ENCODE results near the gene KRT81. TPM values are rescaled to one million over a fixed set of nuclear protein-coding genes. Genes with fewer than 3 reads are reported as not detected.
A peak's percentile ranks its signal among the peaks of the same experiment; 100 is the strongest.

The KRT81 gene
- not detected for total RNA-seq

DNA sequence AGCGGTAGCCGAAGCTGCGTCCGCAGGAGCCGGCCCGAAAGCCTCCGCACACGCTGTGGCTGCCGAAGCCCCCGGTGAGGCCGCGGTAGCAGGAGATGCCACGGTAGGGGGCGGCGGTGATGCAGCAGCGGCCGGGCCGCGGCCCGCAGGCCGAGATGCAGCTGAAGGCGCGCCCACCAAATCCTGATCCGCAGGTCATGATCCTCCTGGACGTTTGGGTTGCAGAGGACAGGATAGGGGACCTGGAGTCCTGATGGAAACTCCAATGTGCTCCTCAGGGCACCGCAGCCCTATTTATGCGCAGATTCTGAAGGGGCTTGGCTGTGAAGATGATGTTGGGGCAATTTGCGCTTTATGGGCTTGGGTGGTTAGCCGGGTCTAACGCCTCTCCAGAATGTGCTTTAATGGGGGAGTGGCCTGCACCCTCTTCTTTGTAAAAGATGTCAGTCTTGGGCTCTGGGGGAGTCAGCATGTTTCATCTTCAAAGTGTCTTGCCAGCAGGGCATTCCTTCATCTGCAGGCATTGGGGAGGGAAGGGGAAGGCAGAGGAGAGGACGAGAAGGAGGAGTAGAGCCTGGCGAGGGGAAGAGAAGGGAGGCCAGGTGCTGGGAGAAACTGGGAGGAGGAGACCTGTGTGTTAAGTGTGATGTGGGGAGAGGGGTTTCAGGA, at the start of gene KRT81:
KRT81 (minus strand) TSS at position 268 of the 669 bp plus-strand sequence; CDS start at position 199, 69 bp downstream.
- Mint-ChIP-seq H3K9me3 (no peaks in the 10 kb centered on the region), H3K27me3 (peaks cover 36% of the 10 kb centered on the region), H3K27ac (no peak within 1 kb of the TSS), H3K36me3 (ENCODE audit: low read depth) (no peaks in the 10 kb centered on the region), H3K4me1 (peaks cover 18% of the 10 kb centered on the region), H3K4me3 (no peak within 1 kb of the TSS)
- DNase-seq: no peak
- CTCF ChIA-PET: interaction anchor here (4.6 kb wide), 1 partner anchor 13 kb away, joined by 31 read pairs; no protein-coding TSS in a partner anchor
- POLR2A ChIA-PET: no interaction called here

DNA sequence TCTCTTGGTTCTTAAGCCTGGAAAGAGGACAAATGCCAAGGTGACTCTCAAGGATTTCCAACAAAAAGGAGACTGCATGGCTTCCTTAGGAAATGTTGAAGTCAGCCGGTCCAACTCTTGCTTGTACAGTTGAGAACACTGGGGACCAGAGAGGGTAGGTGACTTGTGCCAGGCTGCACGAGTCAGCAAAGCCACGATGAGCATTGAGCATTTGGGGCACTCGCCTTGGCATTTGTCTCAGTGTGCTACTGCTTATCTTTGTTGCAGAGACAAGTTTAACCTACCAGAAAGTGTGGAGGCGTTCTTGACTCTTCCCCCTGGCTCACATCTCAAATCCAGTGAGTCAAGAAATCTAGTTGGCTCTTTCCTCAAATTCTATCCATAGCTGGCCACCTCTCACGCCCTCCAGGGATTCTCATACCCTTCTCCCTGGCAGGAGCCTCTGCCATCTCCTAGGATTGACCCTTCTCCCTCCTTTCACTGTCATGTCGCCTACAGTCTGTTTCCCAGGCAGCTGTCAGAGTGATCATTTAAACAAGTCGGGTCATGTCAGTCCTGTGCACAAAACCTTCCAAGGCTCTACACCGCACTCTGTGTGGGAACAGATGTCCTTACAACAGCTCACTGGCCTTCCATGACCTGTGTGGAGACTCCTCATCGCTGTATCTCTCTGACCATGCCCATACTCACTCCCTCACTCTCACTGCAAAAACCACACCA, 47.1 kb upstream of the KRT81 start:
- CTCF ChIA-PET: interaction anchor here (0.9 to 2.7 kb wide), 2 partner anchors 11 to 26 kb away, joined by 3 to 10 read pairs; no protein-coding TSS in a partner anchor
- Mint-ChIP-seq H3K27ac (no peak overlapping the region), H3K36me3 (ENCODE audit: low read depth) (no peaks in the 10 kb centered on the region), H3K27me3 (peaks cover 14% of the 10 kb centered on the region), H3K4me1 (peaks cover 8% of the 10 kb centered on the region), H3K9me3 (no peaks in the 10 kb centered on the region), H3K4me3 (no peak overlapping the region)
- POLR2A ChIA-PET: no interaction called here
- DNase-seq: no peak

DNA sequence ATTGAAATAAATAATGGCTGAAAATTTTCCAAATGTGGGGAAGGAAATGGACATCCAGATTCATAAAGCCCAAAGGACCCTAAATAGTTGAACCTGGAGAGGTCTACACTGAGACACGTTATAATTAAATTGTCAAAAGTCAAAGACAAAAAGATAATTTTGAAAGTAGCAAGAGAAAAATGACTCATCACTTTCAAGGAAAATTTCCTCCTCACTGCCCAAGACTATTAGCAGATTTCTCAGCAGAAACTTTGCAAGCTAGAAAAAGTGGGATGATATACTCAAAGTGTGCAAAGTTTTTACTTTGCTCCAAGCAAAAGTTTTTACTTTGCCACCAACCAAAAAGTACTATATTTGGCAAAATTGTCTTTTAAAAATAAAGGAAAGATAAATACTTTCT, 45.7 kb upstream of the KRT81 start:
- ChIA-PET CTCF (interaction anchor here (1.8 kb wide), 2 partner anchors 9 to 58 kb away, joined by 4 to 10 read pairs; no protein-coding TSS in a partner anchor), POLR2A (no interaction called here)
- DNase-seq: no peak
- H3K9me3 Mint-ChIP-seq: no peaks in the 10 kb centered on the region
- H3K4me1 Mint-ChIP-seq: peaks cover 8% of the 10 kb centered on the region
- H3K36me3 Mint-ChIP-seq (ENCODE audit: low read depth): no peaks in the 10 kb centered on the region
- H3K27ac Mint-ChIP-seq: no peak overlapping the region
- peaks cover 17% of the 10 kb centered on the region for H3K27me3 Mint-ChIP-seq
- H3K4me3 Mint-ChIP-seq: no peak overlapping the region

DNA sequence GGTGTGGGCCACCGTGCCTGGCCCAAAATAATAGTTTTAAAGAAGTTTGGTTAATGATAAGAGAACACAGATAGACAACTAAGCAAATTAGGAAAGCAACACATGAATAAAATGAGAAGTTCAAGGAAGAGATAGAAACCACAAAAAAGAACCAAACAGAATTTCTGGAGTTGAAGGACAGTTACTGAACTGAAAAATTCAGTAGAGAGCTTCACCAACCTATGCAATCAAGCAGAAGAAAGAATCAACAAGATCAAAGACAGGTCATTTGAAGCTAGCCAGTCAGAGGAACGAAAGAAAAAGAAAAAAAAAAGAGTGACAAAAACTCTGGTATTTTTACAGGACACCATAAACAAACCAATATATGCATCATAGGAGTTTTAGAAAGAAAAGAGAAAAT, 45.3 kb upstream of the KRT81 start:
- H3K4me3 Mint-ChIP-seq: no peak overlapping the region
- H3K27me3 Mint-ChIP-seq: peaks cover 14% of the 10 kb centered on the region
- peaks cover 8% of the 10 kb centered on the region for H3K4me1 Mint-ChIP-seq
- no peak overlapping the region for H3K27ac Mint-ChIP-seq
- ChIA-PET POLR2A (no interaction called here), CTCF (interaction anchor here (1.8 kb wide), 2 partner anchors 9 to 58 kb away, joined by 4 to 10 read pairs; no protein-coding TSS in a partner anchor)
- no peaks in the 10 kb centered on the region for H3K9me3 Mint-ChIP-seq
- no peak for DNase-seq
- H3K36me3 Mint-ChIP-seq (ENCODE audit: low read depth): no peaks in the 10 kb centered on the region

DNA sequence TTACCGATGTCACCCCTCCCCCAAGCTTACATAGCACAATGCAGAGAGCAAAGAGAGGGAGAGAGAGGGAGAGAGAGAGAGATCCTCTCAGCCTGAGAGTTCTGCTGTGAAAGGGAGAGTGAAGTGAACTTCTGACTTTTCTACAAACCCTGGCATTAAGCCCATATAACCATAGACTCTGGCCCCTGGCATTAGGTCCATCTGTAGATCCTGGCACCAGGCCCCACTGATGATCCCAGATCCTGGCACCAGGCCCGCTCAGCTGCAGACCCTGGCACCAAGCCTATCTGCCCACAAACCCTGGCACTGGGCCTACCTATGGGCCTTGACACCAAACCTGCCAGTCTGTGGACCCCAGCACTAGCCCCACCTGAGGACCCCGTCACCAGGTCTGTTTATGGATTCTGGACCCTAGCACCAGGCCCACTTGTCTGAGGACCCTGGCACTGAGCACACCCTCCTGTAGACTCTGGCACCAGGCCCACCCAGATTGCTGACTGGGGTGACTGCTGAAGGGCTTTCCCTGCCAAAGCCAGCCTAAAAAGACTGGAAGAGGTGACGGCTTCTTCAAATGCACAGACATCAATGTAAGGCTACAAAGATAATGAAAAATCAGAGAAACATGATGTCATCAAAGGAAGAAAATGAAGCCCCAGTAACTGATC, 44.4 kb upstream of the KRT81 start:
- Mint-ChIP-seq H3K27me3 (peaks cover 13% of the 10 kb centered on the region), H3K4me1 (peaks cover 8% of the 10 kb centered on the region), H3K36me3 (ENCODE audit: low read depth) (no peaks in the 10 kb centered on the region), H3K9me3 (no peaks in the 10 kb centered on the region), H3K4me3 (no peak overlapping the region), H3K27ac (no peak overlapping the region)
- ChIA-PET POLR2A (no interaction called here), CTCF (interaction anchor here (1.2 to 1.8 kb wide), 3 partner anchors 8 to 114 kb away, joined by 3 to 10 read pairs (median 4); no protein-coding TSS in a partner anchor)
- no peak for DNase-seq

DNA sequence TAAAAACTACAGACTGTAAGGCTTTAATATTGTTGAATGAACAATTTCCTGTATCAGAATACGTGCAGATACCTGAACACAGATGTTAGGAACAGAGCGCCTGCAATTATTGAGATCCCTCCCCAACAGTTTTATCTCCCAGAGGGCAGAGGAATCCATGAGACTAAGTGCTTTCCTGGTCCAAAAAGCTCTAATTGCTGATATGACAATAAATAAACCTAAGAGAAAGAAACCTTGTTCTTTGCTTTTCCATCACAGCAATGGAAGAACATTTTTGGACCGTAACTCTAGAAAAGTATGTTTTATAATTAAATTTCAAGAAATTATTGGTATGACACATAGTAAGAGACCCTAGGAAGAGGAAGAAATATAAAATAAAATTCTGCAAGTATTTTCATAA, 42.9 kb upstream of the KRT81 start:
- Mint-ChIP-seq H3K36me3 (ENCODE audit: low read depth) (no peaks in the 10 kb centered on the region), H3K27ac (no peak overlapping the region), H3K4me3 (no peak overlapping the region), H3K4me1 (peaks cover 8% of the 10 kb centered on the region), H3K9me3 (no peaks in the 10 kb centered on the region), H3K27me3 (peaks cover 16% of the 10 kb centered on the region)
- CTCF ChIA-PET: no interaction called here
- POLR2A ChIA-PET: no interaction called here
- no peak for DNase-seq

DNA sequence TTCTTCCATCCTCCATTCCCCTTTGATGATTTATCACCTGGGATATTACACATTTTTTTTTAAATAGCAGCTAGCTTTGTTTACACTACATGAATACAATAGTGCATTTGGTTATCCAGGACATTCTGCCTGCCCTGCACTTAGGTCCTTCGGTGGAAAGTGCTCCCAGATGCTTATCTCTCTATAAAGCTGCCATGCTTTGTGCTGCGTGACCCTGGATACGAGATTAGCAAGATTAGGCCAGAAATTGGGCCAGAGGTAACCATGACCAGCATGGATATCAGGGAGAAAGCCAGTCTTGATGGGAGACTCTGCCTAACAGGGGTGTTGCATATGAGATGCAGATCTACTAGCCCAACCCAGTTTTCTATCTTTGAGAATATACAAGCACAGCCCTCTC, 42.0 kb upstream of the KRT81 start:
- ChIA-PET POLR2A (no interaction called here), CTCF (no interaction called here)
- no peaks in the 10 kb centered on the region for H3K9me3 Mint-ChIP-seq
- no peak overlapping the region for H3K27ac Mint-ChIP-seq
- no peaks in the 10 kb centered on the region for H3K36me3 Mint-ChIP-seq (ENCODE audit: low read depth)
- no peak overlapping the region for H3K4me3 Mint-ChIP-seq
- DNase-seq: no peak
- H3K27me3 Mint-ChIP-seq: peaks cover 10% of the 10 kb centered on the region
- peaks cover 10% of the 10 kb centered on the region for H3K4me1 Mint-ChIP-seq

DNA sequence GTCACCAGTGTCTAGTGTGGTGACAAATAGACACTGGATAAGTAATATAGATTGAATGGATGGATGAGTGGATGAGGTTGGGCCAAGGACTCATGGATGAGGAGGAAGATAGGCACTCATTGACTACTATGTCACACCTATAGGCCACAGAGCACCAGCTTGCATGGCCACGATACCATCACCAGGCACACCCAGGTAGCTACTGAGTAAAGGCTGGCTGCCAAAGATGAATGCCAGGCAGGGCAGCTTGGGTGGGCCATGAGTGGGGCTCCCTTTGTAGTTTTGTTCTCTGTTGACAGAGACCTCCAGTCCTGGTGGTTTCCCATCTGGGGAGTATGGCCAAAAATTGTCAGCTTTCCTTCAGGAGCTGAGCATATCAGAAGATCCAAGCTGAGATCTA, 41.0 kb upstream of the KRT81 start:
- peaks cover 8% of the 10 kb centered on the region for H3K27me3 Mint-ChIP-seq
- H3K4me1 Mint-ChIP-seq: peaks cover 17% of the 10 kb centered on the region
- ChIA-PET POLR2A (no interaction called here), CTCF (interaction anchor here (0.7 kb wide), 1 partner anchor 631 kb away, joined by 4 read pairs; no protein-coding TSS in a partner anchor)
- no peak overlapping the region for H3K27ac Mint-ChIP-seq
- no peak for DNase-seq
- no peaks in the 10 kb centered on the region for H3K36me3 Mint-ChIP-seq (ENCODE audit: low read depth)
- no peaks in the 10 kb centered on the region for H3K9me3 Mint-ChIP-seq
- no peak overlapping the region for H3K4me3 Mint-ChIP-seq

DNA sequence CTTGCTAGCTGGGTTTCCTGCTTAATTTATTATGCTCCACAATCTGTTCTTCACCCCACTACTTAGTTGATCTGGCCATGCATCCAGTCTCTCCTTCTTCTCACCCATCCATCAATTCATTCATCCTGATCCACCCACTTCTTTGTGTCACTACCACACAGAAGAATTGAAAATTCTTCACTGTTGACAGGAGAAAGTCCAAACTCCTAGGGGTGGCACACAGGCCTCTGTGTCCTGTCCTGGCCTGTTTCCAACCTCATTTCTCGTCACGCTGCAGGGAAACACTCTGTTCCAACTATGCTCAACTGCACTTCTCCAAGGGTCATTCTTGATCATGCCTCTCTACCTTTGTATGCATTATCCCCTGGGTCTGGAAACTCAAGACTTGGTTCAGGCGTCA, 40.5 kb upstream of the KRT81 start:
- H3K27ac Mint-ChIP-seq: no peak overlapping the region
- CTCF ChIA-PET: interaction anchor here (1.0 to 1.6 kb wide), 3 partner anchors 16 to 175 kb away, joined by 3 to 5 read pairs (median 5); no protein-coding TSS in a partner anchor
- no peak overlapping the region for H3K4me3 Mint-ChIP-seq
- POLR2A ChIA-PET: no interaction called here
- peaks cover 19% of the 10 kb centered on the region for H3K4me1 Mint-ChIP-seq
- H3K27me3 Mint-ChIP-seq: peaks cover 8% of the 10 kb centered on the region
- H3K36me3 Mint-ChIP-seq (ENCODE audit: low read depth): no peaks in the 10 kb centered on the region
- H3K9me3 Mint-ChIP-seq: no peaks in the 10 kb centered on the region
- no peak for DNase-seq

DNA sequence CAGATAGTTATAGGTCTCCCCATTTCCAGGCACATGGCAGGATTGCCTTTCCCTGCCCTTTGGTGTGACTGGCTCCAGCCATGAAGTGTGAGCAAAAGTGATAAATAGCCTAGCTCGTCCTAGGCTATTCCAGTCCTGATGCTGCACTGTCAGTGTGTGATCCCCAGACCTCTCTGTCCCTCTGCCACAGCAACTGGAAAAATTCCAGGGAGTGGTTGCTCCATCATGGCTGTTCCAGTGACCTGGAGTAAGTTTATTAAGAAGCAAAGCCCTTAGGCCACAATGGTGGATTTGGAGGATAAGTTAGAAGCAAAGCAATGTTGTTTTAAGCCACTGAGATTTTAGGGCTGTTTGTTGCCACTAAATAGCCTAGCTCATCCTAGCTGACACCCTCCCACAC, 39.7 kb upstream of the KRT81 start:
- CTCF ChIA-PET: interaction anchor here (1.0 to 1.6 kb wide), 3 partner anchors 15 to 174 kb away, joined by 3 to 5 read pairs (median 5); no protein-coding TSS in a partner anchor
- no peak overlapping the region for H3K27ac Mint-ChIP-seq
- DNase-seq: no peak
- no peak overlapping the region for H3K4me3 Mint-ChIP-seq
- peaks cover 10% of the 10 kb centered on the region for H3K27me3 Mint-ChIP-seq
- no peaks in the 10 kb centered on the region for H3K36me3 Mint-ChIP-seq (ENCODE audit: low read depth)
- H3K9me3 Mint-ChIP-seq: no peaks in the 10 kb centered on the region
- POLR2A ChIA-PET: interaction anchor here (1.5 kb wide), 1 partner anchor 176 kb away, joined by 3 read pairs; no protein-coding TSS in a partner anchor
- peaks cover 16% of the 10 kb centered on the region for H3K4me1 Mint-ChIP-seq

DNA sequence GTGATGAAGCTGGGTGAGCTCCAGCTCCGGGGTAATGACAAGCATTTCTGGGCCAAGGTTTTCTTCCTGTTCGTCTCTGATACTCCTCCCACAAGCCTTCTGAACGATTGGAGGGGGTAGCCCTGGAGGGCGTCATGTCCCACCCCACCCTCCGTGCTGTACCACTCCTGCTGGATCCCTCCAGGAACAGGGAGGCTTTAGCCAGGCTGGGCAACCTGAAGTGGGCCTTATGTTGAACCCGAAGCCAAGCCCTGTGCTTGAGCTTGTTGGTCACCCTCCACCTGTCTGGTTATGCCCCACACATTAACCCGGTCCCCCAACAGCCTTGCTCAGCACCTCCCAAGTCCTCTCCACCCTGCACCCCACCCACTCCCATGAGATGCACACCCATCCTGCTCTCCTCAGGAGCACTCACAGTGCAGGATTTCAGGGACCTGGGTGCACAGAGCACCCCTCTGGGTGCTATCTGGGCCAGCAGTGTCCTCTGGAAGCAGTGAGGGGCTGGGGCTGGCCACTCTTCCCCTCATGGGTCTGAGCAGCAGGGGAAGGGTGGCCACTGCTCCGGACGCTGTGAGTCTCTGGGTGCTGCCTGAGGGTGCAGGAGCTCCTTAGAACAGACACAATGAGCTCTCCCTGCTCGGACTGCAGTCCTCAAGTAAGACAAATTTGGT, 36.6 kb upstream of the KRT81 start:
- peaks cover 16% of the 10 kb centered on the region for H3K4me1 Mint-ChIP-seq

DNA sequence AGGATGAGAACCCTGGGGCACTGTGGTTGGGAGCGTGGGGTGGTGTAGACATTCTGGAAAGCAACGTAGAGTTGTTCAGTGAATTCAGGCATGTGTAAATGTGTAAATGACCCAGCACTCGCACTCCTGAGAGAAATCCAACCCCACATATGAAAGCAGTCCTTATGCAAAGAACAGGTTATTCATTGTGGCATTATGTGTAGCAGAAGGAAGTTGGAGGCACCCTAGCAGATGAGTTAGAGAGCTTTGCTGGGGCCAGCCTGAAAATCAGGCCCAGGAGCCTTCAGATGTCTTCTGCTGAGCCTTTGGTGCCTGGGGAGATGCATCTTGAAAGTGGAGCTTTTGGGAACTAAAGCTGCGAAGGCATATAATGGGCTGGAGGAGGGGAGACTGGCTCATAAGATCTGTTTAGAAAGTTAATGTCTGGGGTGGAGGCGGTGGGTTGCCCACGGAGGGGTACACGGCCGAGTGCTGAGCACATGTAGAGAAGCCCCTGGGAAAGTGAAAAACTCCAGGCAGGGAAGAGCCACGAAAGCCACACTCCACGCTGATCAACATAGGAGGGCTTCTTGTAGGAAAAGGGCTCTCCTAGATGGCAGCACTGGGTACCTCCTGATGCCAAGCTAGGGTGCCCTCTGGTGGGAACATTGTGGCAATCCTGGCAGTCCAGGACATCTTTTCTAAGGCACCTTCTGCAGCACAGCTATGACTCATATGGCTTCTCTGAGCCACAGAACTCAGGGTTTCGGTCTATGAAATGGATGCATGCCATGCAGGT, 35.9 kb upstream of the KRT81 start:
- POLR2A ChIA-PET: interaction anchor here (0.6 to 1.3 kb wide), 4 partner anchors 25 to 541 kb away, joined by 3 read pairs; no protein-coding TSS in a partner anchor
- Mint-ChIP-seq H3K4me1 (peaks cover 16% of the 10 kb centered on the region), H3K9me3 (no peaks in the 10 kb centered on the region), H3K27me3 (peaks cover 34% of the 10 kb centered on the region), H3K4me3 (no peak overlapping the region), H3K27ac (peak overlapping the region; percentile 13), H3K36me3 (ENCODE audit: low read depth) (no peaks in the 10 kb centered on the region)
- CTCF ChIA-PET: interaction anchor here (0.6 to 3.5 kb wide), 33 partner anchors 8 to 557 kb away, joined by 3 to 34 read pairs (median 4); no protein-coding TSS in a partner anchor
- peak; percentile 83 for DNase-seq

More for the DNA sequence above, 36.6 kb upstream of the KRT81 start:
- Mint-ChIP-seq H3K27ac (peak overlapping the region; percentile 13), H3K9me3 (no peaks in the 10 kb centered on the region), H3K36me3 (ENCODE audit: low read depth) (no peaks in the 10 kb centered on the region), H3K4me3 (no peak overlapping the region), H3K27me3 (peaks cover 27% of the 10 kb centered on the region)
- no peak for DNase-seq
- POLR2A ChIA-PET: interaction anchor here (0.8 to 1.3 kb wide), 3 partner anchors 24 to 173 kb away, joined by 3 read pairs; no protein-coding TSS in a partner anchor
- CTCF ChIA-PET: interaction anchor here (0.6 to 3.5 kb wide), 32 partner anchors 9 to 556 kb away, joined by 3 to 34 read pairs (median 4); no protein-coding TSS in a partner anchor
